OCI-LY7 (cell line): ENCODE measurements around the gene DPP10.

Source experiments
- CTCF ChIP-seq: fragments of 200-600 bp; sonication (generic); conservative IDR thresholded peaks from 2 replicates; pipeline ENCODE4 v1.5.1; 2014; ENCODE audit warnings: mild to moderate bottlenecking, antibody characterized with exemption, low read length, moderate library complexity, mixed read lengths
- EZH2phosphoT487 ChIP-seq: fragments of 200-600 bp; sonication (generic); IDR thresholded peaks from 2 replicates; pipeline ENCODE4 v1.6.1; 2018; ENCODE audit warnings: low read depth, borderline replicate concordance, mild to moderate bottlenecking, mixed run types, antibody characterized with exemption, low read length, moderate library complexity, mixed read lengths

- TF ChIP-seq CTCF = no peak
- TF ChIP-seq EZH2phosphoT487 = no peak
Observed at GRCh38 chr2:115071534-115071933, 629.1 kb downstream of the DPP10 start.
